WTC11 (cell line): ENCODE results near the gene AXDND1. TPM values are rescaled to one million over a fixed set of nuclear protein-coding genes. Genes with fewer than 3 reads are reported as not detected.
"Not testable (repeated sequence)": the region's sequence is repeated elsewhere in the genome, so short reads cannot be mapped to it uniquely, and the experiment has no call there.

Source experiments
- ATAC-seq: fragments of 200-7000 bp; cut with Tn5 transposase; 2 replicates; pipeline ENCODE4 v1.10.0; 2021; ENCODE audit warnings: mild to moderate bottlenecking, moderate library complexity
- CTCF ChIA-PET: fragments of 300-600 bp; sonication (Branson Sonifier 250); formaldehyde crosslinking; loops from one replicate; lab custom pipeline; 2021; ENCODE audit warnings: antibody characterized with exemption; lab: Charles Lee
- POLR2A ChIA-PET: fragments of 350-600 bp; sonication (Branson Sonifier 250); formaldehyde crosslinking; loops from one replicate; lab custom pipeline; 2021; ENCODE audit warnings: antibody characterized with exemption; lab: Charles Lee
- DNase-seq: peaks from one replicate; pipeline ENCODE4 v3.0.0; 2021; ENCODE audit warnings: low spot score
- H3K27ac Mint-ChIP-seq: 2 replicates; pipeline ENCODE4 v1.8.0; 2021; ENCODE audit warnings: mixed read lengths
- H3K27me3 Mint-ChIP-seq: 2 replicates; pipeline ENCODE4 v1.8.0; 2021; ENCODE audit warnings: low read depth, mild to moderate bottlenecking, moderate library complexity, mixed read lengths
- H3K36me3 Mint-ChIP-seq: 2 replicates; pipeline ENCODE4 v1.8.0; 2021; ENCODE audit warnings: mixed read lengths
- H3K4me1 Mint-ChIP-seq: 2 replicates; pipeline ENCODE4 v1.8.0; 2022; ENCODE audit warnings: mixed read lengths
- H3K4me3 Mint-ChIP-seq: 2 replicates; pipeline ENCODE4 v1.8.0; 2021; ENCODE audit warnings: mild to moderate bottlenecking, moderate library complexity, mixed read lengths
- H3K9me3 Mint-ChIP-seq: 2 replicates; pipeline ENCODE4 v1.8.0; 2021; ENCODE audit warnings: mixed read lengths
- CREM ChIP-seq: sonication (generic); formaldehyde crosslinking; IDR thresholded peaks from 2 replicates; pipeline ENCODE4 v1.8.1; 2022; ENCODE audit warnings: mild to moderate bottlenecking, missing genetic modification reagents, moderate library complexity
- ELF4 ChIP-seq: sonication (generic); formaldehyde crosslinking; IDR thresholded peaks from 2 replicates; pipeline ENCODE4 v1.8.1; 2022; ENCODE audit warnings: low read depth, mild to moderate bottlenecking, moderate library complexity, missing genetic modification reagents
- MLX ChIP-seq: sonication (generic); formaldehyde crosslinking; IDR thresholded peaks from 2 replicates; pipeline ENCODE4 v1.8.1; 2023; ENCODE audit warnings: mild to moderate bottlenecking, missing genetic modification reagents, moderate library complexity
- NFYB ChIP-seq: sonication (generic); formaldehyde crosslinking; conservative IDR thresholded peaks from 2 replicates; pipeline ENCODE4 v1.8.0; 2022; ENCODE audit warnings: low read depth, missing genetic modification reagents
- SOX15 ChIP-seq: fragments of 250-450 bp; sonication (Bioruptor Pico); IDR thresholded peaks from 2 replicates; pipeline ENCODE4 v1.9.0; 2021; ENCODE audit warnings: mild to moderate bottlenecking
- ZNF396 ChIP-seq: fragments of 250-450 bp; sonication (Bioruptor Pico); IDR thresholded peaks from 2 replicates; pipeline ENCODE4 v1.8.0; 2021; ENCODE audit warnings: mild to moderate bottlenecking, moderate library complexity, borderline replicate concordance
- ZNF416 ChIP-seq: fragments of 250-450 bp; sonication (Bioruptor Pico); IDR thresholded peaks from 2 replicates; pipeline ENCODE4 v1.9.0; 2021; ENCODE audit warnings: mild to moderate bottlenecking, inconsistent platforms
- ZNF532 ChIP-seq: fragments of 250-450 bp; sonication (Bioruptor Pico); IDR thresholded peaks from 2 replicates; pipeline ENCODE4 v1.9.0; 2021; ENCODE audit warnings: mild to moderate bottlenecking, borderline replicate concordance
- total RNA-seq: library from RNA; stranded (reverse); gene quantifications from 3 replicates; pipeline ENCODE4 v1.2.3, GENCODE V29; 2021
- TF ChIP-seq, protein P1 (sequence below): sonication (generic); formaldehyde crosslinking; IDR thresholded peaks from 2 replicates; pipeline ENCODE4 v1.8.0; 2023; ENCODE audit warnings: missing genetic modification reagents
- TF ChIP-seq, protein P2 (sequence below): fragments of 250-450 bp; sonication (Bioruptor Pico); IDR thresholded peaks from 2 replicates; pipeline ENCODE4 v2.1.2; 2022; ENCODE audit warnings: mild to moderate bottlenecking, moderate library complexity
- TF ChIP-seq, protein P3 (sequence below): sonication (generic); formaldehyde crosslinking; IDR thresholded peaks from 2 replicates; pipeline ENCODE4 v1.8.1; 2023; ENCODE audit warnings: mild to moderate bottlenecking, missing genetic modification reagents, borderline replicate concordance

AXDND1 gene
- total RNA-seq, 1 experiment from 2014 or later: not detected

DNA sequence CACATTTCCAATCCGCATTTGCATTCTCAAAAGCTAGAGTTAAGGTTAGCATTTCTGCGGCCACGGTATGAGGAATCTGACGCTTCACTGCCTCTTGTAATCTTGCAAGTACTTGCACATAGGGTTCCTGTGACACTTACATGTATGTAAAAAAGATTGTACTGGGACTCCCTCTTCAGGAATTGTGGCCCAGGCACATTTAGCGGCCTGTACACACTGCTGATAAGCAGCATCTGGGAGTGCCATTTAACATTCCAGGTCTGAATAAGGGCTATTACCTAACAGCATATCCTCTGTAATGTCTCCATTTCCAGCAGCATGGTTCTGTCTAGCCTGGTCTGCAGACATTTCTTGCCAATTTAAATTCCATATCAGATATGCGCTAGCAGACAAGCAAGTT, 75.7 kb downstream of the AXDND1 start (continued):
- TF ChIP-seq ZNF532: no peak
- no peak for TF ChIP-seq ZNF416 (CRISPR knock-in tag)
- no peak for TF ChIP-seq CREM
- TF ChIP-seq MLX (CRISPR knock-in tag): no peak
- TF ChIP-seq, all 79 proteins: peak for 0

GRCh38 chr1:179442846-179443245, 77.1 kb downstream of the AXDND1 start:
- H3K4me1 Mint-ChIP-seq, H3K4me3 Mint-ChIP-seq, H3K36me3 Mint-ChIP-seq, ATAC-seq, H3K27ac Mint-ChIP-seq, H3K27me3 Mint-ChIP-seq, CTCF ChIA-PET, DNase-seq, H3K9me3 Mint-ChIP-seq, POLR2A ChIA-PET: not testable (repeated sequence)

GRCh38 chr1:179445593-179445992, 79.8 kb downstream of the AXDND1 start:
- no peak for TF ChIP-seq NFYB (CRISPR knock-in tag)
- TF ChIP-seq, protein P1, sequence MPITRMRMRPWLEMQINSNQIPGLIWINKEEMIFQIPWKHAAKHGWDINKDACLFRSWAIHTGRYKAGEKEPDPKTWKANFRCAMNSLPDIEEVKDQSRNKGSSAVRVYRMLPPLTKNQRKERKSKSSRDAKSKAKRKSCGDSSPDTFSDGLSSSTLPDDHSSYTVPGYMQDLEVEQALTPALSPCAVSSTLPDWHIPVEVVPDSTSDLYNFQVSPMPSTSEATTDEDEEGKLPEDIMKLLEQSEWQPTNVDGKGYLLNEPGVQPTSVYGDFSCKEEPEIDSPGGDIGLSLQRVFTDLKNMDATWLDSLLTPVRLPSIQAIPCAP: no peak
- TF ChIP-seq ELF4 (CRISPR knock-in tag): no peak
- TF ChIP-seq, protein P2, sequence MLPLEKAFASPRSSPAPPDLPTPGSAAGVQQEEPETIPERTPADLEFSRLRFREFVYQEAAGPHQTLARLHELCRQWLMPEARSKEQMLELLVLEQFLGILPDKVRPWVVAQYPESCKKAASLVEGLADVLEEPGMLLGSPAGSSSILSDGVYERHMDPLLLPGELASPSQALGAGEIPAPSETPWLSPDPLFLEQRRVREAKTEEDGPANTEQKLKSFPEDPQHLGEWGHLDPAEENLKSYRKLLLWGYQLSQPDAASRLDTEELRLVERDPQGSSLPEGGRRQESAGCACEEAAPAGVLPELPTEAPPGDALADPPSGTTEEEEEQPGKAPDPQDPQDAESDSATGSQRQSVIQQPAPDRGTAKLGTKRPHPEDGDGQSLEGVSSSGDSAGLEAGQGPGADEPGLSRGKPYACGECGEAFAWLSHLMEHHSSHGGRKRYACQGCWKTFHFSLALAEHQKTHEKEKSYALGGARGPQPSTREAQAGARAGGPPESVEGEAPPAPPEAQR (CRISPR knock-in tag): no peak
- no peak for TF ChIP-seq SOX15
- Mint-ChIP-seq H3K9me3 (peaks cover 11% of the 10 kb centered on the region), H3K36me3 (no peaks in the 10 kb centered on the region), H3K27ac (no peak overlapping the region), H3K27me3 (no peaks in the 10 kb centered on the region; the same call in 1 of the 2 replicates), H3K4me3 (no peak overlapping the region), H3K4me1 (no peaks in the 10 kb centered on the region)
- ATAC-seq (no peak), DNase-seq (no peak)
- CTCF ChIA-PET: no interaction called here
- POLR2A ChIA-PET: no interaction called here

- peak; percentile 30 for DNase-seq
- H3K27ac Mint-ChIP-seq: no peak overlapping the region
- peak; percentile 77 for ATAC-seq
- TF ChIP-seq, protein P3, sequence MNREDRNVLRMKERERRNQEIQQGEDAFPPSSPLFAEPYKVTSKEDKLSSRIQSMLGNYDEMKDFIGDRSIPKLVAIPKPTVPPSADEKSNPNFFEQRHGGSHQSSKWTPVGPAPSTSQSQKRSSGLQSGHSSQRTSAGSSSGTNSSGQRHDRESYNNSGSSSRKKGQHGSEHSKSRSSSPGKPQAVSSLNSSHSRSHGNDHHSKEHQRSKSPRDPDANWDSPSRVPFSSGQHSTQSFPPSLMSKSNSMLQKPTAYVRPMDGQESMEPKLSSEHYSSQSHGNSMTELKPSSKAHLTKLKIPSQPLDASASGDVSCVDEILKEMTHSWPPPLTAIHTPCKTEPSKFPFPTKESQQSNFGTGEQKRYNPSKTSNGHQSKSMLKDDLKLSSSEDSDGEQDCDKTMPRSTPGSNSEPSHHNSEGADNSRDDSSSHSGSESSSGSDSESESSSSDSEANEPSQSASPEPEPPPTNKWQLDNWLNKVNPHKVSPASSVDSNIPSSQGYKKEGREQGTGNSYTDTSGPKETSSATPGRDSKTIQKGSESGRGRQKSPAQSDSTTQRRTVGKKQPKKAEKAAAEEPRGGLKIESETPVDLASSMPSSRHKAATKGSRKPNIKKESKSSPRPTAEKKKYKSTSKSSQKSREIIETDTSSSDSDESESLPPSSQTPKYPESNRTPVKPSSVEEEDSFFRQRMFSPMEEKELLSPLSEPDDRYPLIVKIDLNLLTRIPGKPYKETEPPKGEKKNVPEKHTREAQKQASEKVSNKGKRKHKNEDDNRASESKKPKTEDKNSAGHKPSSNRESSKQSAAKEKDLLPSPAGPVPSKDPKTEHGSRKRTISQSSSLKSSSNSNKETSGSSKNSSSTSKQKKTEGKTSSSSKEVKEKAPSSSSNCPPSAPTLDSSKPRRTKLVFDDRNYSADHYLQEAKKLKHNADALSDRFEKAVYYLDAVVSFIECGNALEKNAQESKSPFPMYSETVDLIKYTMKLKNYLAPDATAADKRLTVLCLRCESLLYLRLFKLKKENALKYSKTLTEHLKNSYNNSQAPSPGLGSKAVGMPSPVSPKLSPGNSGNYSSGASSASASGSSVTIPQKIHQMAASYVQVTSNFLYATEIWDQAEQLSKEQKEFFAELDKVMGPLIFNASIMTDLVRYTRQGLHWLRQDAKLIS (CRISPR knock-in tag): no peak
- TF ChIP-seq ZNF396 (CRISPR knock-in tag): no peak
- TF ChIP-seq, all 79 proteins: peak for 0
- Mint-ChIP-seq H3K4me3 (no peak overlapping the region), H3K9me3 (peaks cover 26% of the 10 kb centered on the region), H3K36me3 (peaks cover 9% of the 10 kb centered on the region), H3K27me3 (no peaks in the 10 kb centered on the region; the same call in 1 of the 2 replicates), H3K4me1 (no peaks in the 10 kb centered on the region)
- ChIA-PET CTCF (interaction anchor here (0.6 to 2.0 kb wide), 30 partner anchors 8 to 368 kb away, joined by 3 to 17 read pairs (median 4); partner anchors contain the start of genes AXDND1, NPHS2, SOAT1 and TDRD5), POLR2A (interaction anchor here (0.5 kb wide), 1 partner anchor 691 kb away, joined by 3 read pairs; no protein-coding TSS in a partner anchor)
Measured at GRCh38 chr1:179447489-179447888, 81.7 kb downstream of the AXDND1 start.
